Measurements from ENCODE around the gene PYGM.

The PYGM gene

GRCh38 chr11:64796047-64796756 lies 36.4 kb upstream of the PYGM start:
- DNase-seq (ENCODE audit: insufficient read length, low spot score) (no peak), FAIRE-seq (no peak)

DNA sequence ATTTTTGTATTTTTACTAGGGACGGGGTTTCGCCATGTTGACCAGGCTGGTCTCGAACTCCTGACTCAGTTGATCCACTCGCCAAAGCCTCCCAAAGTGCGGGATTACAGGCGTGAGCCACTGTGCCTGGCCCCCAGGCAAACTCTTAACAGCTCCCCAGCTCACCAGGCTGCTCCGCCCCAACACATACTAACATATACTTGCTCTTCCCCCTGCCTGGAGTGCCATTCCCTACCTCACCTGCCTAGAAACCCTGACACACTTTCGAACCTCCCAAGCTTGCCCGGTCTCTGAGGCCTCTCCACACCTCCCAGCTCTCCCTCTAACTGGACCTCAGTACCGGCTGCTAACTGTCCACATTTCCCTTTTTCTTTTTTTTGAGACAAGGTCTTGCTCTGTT lies 34.8 kb upstream of the PYGM start:
- TF ChIP-seq, protein P1, sequence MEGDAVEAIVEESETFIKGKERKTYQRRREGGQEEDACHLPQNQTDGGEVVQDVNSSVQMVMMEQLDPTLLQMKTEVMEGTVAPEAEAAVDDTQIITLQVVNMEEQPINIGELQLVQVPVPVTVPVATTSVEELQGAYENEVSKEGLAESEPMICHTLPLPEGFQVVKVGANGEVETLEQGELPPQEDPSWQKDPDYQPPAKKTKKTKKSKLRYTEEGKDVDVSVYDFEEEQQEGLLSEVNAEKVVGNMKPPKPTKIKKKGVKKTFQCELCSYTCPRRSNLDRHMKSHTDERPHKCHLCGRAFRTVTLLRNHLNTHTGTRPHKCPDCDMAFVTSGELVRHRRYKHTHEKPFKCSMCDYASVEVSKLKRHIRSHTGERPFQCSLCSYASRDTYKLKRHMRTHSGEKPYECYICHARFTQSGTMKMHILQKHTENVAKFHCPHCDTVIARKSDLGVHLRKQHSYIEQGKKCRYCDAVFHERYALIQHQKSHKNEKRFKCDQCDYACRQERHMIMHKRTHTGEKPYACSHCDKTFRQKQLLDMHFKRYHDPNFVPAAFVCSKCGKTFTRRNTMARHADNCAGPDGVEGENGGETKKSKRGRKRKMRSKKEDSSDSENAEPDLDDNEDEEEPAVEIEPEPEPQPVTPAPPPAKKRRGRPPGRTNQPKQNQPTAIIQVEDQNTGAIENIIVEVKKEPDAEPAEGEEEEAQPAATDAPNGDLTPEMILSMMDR (IDR thresholded peaks at IDR 0.05; ENCODE audit: insufficient read depth, missing control alignments) = no peak
- DNase-seq (ENCODE audit: insufficient read length, low spot score) = no peak
- no peak for FAIRE-seq

More at GRCh38 chr11:64796047-64796756, 36.4 kb upstream of the PYGM start:
- TF ChIP-seq, protein P1 (IDR thresholded peaks at IDR 0.05; ENCODE audit: insufficient read depth, missing control alignments) = no peak

DNA sequence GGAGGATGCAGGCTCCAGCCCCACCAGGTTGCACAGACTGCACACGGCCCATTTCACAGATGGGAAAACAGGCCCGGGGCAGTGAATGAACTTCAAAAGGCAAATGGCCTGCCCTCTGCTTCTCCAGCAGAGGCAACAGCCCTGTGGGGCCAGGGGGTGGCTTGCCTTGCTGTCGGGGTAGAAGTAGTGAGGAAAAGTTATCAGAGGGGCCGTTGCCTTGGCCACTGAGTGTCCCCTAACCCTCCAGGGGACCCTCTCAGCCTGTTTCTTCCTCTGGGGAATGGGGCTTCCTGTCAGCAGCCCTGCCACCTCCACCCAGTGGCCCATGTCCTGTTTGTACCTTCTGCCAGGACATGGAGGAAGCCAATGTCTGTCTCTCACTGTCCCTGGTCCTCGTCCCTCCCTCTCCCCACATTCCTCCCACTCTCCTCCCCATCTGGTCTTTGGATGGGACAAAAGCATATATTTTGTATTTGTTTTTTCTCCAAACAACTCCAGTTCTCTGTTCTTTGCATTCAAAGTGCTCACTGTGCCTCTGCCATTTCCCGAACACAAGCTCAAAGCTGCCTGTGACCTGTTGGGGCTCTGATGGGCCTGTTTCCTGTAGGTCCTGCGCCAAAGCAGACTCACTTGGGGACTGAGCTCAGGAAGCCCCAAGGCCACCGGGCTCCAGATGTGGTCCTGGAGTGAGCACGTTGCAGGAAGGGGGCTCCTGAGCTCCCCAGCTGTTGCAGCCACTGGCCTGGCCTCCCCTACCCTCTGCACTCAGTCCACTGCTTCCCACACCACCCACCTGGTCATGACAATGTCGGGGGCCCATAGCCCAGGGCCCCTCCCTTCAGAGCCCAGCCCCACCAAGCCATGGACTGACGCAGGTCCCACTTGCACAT lies 33.7 kb upstream of the PYGM start:
- FAIRE-seq (no peak), DNase-seq (ENCODE audit: insufficient read length, low spot score) (no peak)
- TF ChIP-seq, protein P1 (IDR thresholded peaks at IDR 0.05; ENCODE audit: insufficient read depth, missing control alignments) = no peak

DNA sequence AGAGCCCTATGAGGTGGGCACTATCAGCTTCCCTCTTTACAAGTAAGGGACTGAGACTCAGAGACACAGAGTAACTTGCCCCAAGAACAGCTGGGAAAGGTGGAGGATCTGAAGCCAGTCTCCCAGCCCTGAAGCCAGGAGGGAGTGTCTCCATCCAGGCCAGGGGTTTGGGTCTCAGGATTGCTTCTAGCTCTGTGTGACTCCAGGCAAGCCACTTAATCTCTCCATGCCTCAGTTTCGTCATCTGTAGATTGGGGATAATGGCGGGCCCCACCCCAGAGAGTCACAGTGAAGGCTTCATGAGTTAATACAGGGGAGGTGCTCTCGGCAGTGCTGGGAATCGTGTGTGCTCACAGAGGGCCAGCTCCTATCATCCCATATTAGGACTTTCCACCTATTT lies 32.7 kb upstream of the PYGM start:
- no peak for FAIRE-seq

DNA sequence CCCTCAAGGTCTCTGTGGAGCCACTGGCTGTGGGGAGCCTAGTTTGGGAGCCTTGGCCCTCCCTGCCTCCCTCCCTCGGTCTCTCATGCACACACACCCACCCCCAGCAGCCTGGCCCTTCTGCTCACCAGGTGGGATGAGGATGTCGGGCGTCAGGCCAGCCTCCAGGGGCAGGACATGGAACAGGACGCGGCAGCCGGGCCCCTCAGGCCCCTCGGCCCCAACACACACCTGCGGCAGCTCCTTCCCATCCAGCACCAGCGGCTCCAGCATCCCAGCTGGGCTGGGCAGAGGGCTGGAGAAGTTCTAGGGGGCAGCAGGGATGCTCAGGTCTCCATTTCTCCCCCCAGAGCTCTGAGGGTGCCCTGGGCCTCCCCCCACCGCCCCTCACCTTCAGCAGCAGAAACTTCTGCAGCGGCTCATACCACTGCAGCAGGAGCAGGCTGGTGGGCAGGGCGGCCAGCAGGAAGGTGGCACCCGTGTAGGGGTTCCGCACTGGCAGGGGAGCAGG lies 32.1 kb upstream of the PYGM start:
- no peak for DNase-seq (ENCODE audit: insufficient read length, low spot score)
- FAIRE-seq = no peak
- TF ChIP-seq, protein P1 (IDR thresholded peaks at IDR 0.05; ENCODE audit: insufficient read depth, missing control alignments) = no peak

More for the DNA sequence above, 32.7 kb upstream of the PYGM start:
- no peak for DNase-seq (ENCODE audit: insufficient read length, low spot score)
- TF ChIP-seq, protein P1 (IDR thresholded peaks at IDR 0.05; ENCODE audit: insufficient read depth, missing control alignments) = no peak

DNA sequence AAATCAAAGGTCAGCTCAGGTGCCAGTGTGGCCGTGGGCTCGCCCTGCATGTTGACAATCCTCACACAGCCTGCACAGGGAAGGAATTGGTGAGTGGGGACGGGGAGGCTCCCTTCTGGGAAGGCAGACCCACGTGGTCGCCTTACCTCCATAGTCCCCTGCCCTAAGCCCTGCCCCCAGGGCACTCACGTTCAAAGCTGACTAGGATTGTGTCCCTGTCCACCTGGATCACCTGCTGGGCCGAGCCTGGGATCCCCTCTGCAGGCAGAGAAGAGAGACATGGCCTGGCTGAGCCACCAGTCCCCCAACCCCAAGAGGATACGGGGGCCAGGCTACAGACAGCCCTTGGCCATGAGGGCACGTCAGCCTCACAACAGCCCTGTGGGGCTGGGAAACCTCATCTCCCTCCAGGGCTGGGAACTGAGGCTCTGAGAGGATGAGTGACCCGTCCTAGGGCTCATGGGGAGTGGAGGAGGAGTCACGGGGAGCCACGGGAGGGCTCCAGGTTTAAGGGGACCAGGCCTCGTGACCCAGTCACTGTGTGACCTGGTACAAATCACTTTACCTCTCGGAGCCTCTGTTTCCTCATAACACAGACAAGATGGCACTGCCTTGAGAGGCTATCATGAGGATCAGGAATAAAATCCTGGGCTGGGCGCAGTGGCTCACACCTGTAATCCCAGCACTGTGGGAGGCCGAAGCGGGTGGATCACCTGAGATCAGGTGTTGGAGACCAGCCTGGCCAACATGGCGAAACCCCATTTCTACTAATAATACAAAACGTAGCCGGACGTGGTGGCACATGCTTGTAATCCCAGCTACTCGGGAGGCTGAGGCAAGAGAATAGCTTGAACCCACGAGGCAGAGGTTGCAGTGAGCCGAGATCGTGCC lies 30.7 kb upstream of the PYGM start:
- DNase-seq (ENCODE audit: insufficient read length, low spot score) (no peak), FAIRE-seq (no peak)
- TF ChIP-seq, protein P1 (IDR thresholded peaks at IDR 0.05; ENCODE audit: insufficient read depth, missing control alignments) = no peak
